Measurements from ENCODE around the gene TLE4.

DNA sequence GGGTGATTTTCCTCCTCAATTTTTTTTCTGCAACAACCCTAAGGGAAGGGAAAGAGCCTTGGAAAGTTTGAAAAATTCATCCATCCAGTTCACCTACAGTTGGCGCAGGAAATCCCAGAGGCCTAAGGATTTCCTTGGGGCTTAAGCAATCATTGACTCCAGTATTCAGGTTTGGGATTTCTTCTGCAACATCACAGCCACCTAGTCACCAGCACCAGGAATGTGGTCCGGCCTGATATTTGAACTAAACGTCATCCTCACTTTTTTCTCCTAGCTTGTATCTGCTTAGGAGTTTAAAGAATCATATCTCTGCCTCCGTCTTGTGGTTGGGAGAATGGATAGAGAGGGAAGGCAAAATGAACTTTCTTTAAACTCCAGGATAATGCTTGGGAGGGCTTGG is 20.2 kb upstream of the TLE4 start:
- TF ChIP-seq KDM1A (IDR thresholded peaks at IDR 0.05; ENCODE audit: low read depth): no peak
- TF ChIP-seq CEBPB (IDR thresholded peaks at IDR 0.05): no peak
- TF ChIP-seq ZFP36 (IDR thresholded peaks at IDR 0.05; ENCODE audit: borderline replicate concordance, partially characterized antibody): no peak
- no peak for TF ChIP-seq HOXA7 (CRISPR knock-in tag; IDR thresholded peaks at IDR 0.05)
- TF ChIP-seq, protein P1, sequence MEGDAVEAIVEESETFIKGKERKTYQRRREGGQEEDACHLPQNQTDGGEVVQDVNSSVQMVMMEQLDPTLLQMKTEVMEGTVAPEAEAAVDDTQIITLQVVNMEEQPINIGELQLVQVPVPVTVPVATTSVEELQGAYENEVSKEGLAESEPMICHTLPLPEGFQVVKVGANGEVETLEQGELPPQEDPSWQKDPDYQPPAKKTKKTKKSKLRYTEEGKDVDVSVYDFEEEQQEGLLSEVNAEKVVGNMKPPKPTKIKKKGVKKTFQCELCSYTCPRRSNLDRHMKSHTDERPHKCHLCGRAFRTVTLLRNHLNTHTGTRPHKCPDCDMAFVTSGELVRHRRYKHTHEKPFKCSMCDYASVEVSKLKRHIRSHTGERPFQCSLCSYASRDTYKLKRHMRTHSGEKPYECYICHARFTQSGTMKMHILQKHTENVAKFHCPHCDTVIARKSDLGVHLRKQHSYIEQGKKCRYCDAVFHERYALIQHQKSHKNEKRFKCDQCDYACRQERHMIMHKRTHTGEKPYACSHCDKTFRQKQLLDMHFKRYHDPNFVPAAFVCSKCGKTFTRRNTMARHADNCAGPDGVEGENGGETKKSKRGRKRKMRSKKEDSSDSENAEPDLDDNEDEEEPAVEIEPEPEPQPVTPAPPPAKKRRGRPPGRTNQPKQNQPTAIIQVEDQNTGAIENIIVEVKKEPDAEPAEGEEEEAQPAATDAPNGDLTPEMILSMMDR (IDR thresholded peaks at IDR 0.05): no peak
- no peak for TF ChIP-seq KDM5A (IDR thresholded peaks at IDR 0.05)
- no peak for TF ChIP-seq HDAC2 (IDR thresholded peaks at IDR 0.05)
- no peak for TF ChIP-seq MAZ (IDR thresholded peaks at IDR 0.05; ENCODE audit: borderline replicate concordance, low read depth, low read length)
- no peak for TF ChIP-seq CHD2 (IDR thresholded peaks at IDR 0.05; ENCODE audit: low read length, partially characterized antibody)
- no peak for TF ChIP-seq POLR2A (IDR thresholded peaks at IDR 0.05; ENCODE audit: low read length)
- TF ChIP-seq, protein P2, sequence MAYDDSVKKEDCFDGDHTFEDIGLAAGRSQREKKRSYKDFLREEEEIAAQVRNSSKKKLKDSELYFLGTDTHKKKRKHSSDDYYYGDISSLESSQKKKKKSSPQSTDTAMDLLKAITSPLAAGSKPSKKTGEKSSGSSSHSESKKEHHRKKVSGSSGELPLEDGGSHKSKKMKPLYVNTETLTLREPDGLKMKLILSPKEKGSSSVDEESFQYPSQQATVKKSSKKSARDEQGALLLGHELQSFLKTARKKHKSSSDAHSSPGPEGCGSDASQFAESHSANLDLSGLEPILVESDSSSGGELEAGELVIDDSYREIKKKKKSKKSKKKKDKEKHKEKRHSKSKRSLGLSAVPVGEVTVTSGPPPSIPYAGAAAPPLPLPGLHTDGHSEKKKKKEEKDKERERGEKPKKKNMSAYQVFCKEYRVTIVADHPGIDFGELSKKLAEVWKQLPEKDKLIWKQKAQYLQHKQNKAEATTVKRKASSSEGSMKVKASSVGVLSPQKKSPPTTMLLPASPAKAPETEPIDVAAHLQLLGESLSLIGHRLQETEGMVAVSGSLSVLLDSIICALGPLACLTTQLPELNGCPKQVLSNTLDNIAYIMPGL (CRISPR knock-in tag; IDR thresholded peaks at IDR 0.05; ENCODE audit: borderline replicate concordance): no peak
- TF ChIP-seq SREBF2 (IDR thresholded peaks at IDR 0.05): no peak
- TF ChIP-seq JUNB (IDR thresholded peaks at IDR 0.05): no peak
- TF ChIP-seq ESRRA (IDR thresholded peaks at IDR 0.05; ENCODE audit: borderline replicate concordance, low read length): no peak

Data from A549 (cell line).